ENCODE results near the gene GRID1. TPM values are rescaled to one million over a fixed set of nuclear protein-coding genes. Genes with fewer than 3 reads are reported as not detected.

The GRID1 gene
- total RNA-seq, 1 experiment from 2014 or later: 0.37 TPM

GRCh38 chr10:86151613-86152012 is 215.0 kb downstream of the GRID1 start:
- no peak overlapping the region for H3K27ac Mint-ChIP-seq
- TF ChIP-seq GTF2I (CRISPR knock-in tag; conservative IDR thresholded peaks at IDR 0.05): no peak
- no peak for TF ChIP-seq ZBTB43 (CRISPR knock-in tag; IDR thresholded peaks at IDR 0.05)
- TF ChIP-seq SMAD3 (CRISPR knock-in tag; IDR thresholded peaks at IDR 0.05; ENCODE audit: borderline replicate concordance): no peak
- no peak for TF ChIP-seq ZNF396 (CRISPR knock-in tag; IDR thresholded peaks at IDR 0.05; ENCODE audit: borderline replicate concordance)
- TF ChIP-seq ZNF121 (CRISPR knock-in tag; IDR thresholded peaks at IDR 0.05): no peak
- no peak for TF ChIP-seq AR (CRISPR knock-in tag; IDR thresholded peaks at IDR 0.05)
- no peak for TF ChIP-seq TEAD1 (CRISPR knock-in tag; IDR thresholded peaks at IDR 0.05)
- no peak for TF ChIP-seq CTCF (IDR thresholded peaks at IDR 0.05)
- no peak for TF ChIP-seq E2F1 (CRISPR knock-in tag; IDR thresholded peaks at IDR 0.05)
- TF ChIP-seq NFATC4 (CRISPR knock-in tag; IDR thresholded peaks at IDR 0.05): no peak
- no peak for TF ChIP-seq RORB (CRISPR knock-in tag; IDR thresholded peaks at IDR 0.05)
- no peak for TF ChIP-seq NR2C2 (CRISPR knock-in tag; IDR thresholded peaks at IDR 0.05)
- no peak for TF ChIP-seq ATF6 (CRISPR knock-in tag; IDR thresholded peaks at IDR 0.05)
- no peak for TF ChIP-seq ESRRA (CRISPR knock-in tag; IDR thresholded peaks at IDR 0.05; ENCODE audit: borderline replicate concordance)
- no peak for TF ChIP-seq NFE2L1 (CRISPR knock-in tag; IDR thresholded peaks at IDR 0.05)
- TF ChIP-seq ZNF281 (CRISPR knock-in tag; IDR thresholded peaks at IDR 0.05): no peak
- TF ChIP-seq SMAD4 (CRISPR knock-in tag; IDR thresholded peaks at IDR 0.05): no peak
- no peak for TF ChIP-seq ZNF671 (CRISPR knock-in tag; IDR thresholded peaks at IDR 0.05)
- H3K36me3 Mint-ChIP-seq: no peaks in the 10 kb centered on the region
- CTCF ChIA-PET: interaction anchor here (0.8 kb wide), 1 partner anchor 13 kb away, joined by 3 read pairs; no protein-coding TSS in a partner anchor
- ATAC-seq (no peak), DNase-seq (ENCODE audit: low spot score) (no peak)
- H3K27me3 Mint-ChIP-seq (ENCODE audit: low read depth): peaks cover 2% of the 10 kb centered on the region; the same call in 1 of the 2 replicates
- H3K9me3 Mint-ChIP-seq: peaks cover 3% of the 10 kb centered on the region
- H3K4me3 Mint-ChIP-seq: no peak overlapping the region
- POLR2A ChIA-PET: no interaction called here
- peaks cover 10% of the 10 kb centered on the region for H3K4me1 Mint-ChIP-seq

Measured in WTC11 (cell line).